NCI-H2081 (cell line): Measurements from ENCODE around the gene ADSS1.

Experiments used
- DNase-seq, 2 experiments: peaks; one replicate each; lab custom pipeline; 2025; lab: John Stamatoyannopoulos, UW

ADSS1 gene

DNA sequence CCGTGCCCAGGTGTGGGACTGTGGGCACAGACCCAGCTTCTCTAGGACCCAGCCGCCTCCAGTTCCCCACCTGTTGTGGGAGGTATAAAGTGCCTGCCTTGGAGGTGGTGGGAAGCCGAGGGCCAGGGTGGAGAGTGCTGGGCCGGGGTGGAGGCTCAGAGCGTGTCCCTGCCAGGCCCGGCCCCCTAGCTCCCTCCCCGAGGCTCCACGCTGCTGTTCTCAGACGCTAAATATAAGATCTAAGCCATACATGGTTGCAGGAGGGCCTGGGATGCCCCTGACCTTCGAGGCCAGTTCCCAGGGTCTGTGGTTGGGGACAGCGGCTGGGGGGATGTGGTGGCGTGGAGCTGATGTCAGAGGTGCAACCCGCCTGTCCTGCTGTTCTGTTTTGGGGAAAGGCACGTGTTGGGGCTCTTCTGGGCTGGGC is 23.8 kb upstream of the ADSS1 start:
- DNase-seq, result no peak

DNA sequence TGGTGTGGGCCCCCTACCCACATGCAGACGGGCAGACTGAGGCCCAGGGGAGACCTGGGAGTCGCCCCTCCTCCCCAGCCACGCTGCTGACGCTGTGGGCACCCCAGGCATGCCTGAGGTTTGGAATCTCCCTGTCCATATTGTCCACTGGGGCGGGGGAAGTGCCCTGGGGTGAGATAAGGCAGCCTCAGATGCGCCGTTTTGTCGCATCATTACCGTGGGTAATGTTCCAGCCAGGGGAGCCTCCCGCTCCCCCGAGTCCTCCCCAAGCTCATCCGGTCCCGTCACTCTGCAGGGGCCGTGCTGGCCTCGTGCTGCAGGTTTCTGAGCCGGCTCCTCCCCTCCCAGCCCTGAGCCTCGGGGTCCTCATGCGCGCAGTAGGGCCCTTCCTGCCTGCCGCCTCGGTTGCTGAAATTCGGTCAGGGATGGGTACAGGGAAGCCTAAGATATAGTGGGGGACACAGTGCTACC is 23.2 kb upstream of the ADSS1 start:
- DNase-seq, result no peak

GRCh38 chr14:104701383-104702076 is 22.5 kb upstream of the ADSS1 start:
- no peak for DNase-seq

DNA sequence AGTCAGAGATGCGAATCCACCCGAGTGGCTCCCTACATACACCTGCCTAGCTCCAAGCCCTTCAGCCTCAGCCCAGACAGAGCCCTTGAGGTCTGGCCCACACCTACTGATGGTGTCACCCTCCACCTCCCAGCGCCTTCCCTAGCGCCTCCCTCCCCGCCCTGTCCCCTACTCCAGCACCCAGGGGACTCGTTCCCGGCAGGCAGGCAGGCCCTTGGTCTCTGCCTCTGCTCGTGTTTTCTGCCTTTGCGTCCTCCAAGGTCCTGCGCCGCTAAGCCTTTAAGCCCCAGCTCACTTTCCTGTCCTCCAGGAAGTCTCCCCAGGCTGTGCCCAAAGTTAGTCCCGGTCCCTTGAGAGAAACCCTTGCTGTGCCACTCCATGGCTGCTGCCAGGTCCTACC is 21.9 kb upstream of the ADSS1 start:
- no peak for DNase-seq

- DNase-seq, result no peak
Observed at GRCh38 chr14:104702673-104703072, 21.4 kb upstream of the ADSS1 start.

- DNase-seq, result no peak
Observed at GRCh38 chr14:104703269-104703668, 20.8 kb upstream of the ADSS1 start.

DNA sequence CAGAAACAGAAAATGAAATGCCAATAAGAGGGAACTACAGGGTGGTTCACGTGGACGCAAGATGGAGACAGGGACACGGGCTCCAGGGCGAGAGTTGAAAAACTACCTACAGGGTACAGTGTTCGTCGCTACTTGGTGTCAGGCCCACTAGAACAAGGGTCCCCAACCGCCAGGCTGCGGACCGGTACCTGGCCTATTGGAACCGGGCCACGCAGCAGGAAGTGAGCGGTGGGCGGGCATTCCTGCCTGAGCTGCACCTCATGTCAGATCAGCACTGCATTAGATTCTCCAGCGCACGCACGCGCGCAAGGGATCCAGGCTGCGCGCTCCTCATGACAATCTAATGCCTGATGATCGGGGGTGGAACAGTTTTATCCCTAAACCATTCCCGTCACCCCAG is 19.8 kb upstream of the ADSS1 start:
- no peak for DNase-seq

- DNase-seq, result no peak
Observed at GRCh38 chr14:104705340-104706047, 18.5 kb upstream of the ADSS1 start.

DNA sequence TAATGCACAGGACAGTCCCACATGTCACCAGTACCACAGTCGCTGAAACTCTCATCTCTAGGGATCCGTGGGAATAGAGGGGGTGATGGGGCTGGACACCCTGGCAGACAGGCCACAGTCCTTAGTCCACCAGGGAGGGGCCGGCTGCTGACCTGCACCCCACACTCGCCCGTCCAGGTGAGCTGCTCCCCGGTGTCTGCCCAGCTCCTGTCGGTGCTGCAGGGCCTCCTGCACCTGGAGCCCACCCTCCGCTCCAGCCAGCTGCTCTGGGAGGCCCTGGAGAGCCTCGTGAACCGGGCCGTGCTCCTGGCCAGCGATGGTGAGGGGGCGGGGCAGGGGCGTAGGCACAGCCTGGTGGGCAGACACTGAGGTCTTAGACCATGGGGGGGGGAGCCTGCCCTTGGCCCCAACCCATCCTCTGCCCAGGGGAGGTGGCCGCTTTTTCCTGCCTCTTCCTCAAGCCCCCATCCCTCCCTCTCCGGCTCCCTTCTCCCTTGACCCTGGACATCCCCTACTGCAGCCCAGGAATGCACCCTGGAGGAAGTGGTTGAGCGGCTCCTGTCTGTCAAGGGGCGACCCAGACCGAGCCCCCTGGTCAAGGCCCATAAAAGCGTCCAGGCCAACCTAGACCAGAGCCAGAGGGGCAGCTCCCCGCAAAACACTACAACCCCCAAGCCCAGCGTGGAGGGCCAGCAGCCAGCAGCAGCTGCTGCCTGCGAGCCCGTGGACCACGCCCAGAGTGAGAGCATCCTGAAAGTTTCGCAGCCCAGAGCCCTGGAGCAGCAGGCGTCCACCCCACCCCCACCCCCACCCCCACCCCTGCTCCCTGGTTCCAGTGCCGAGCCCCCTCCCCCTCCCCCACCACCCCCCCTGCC is 17.1 kb upstream of the ADSS1 start:
- no peak for DNase-seq

- DNase-seq, result no peak
Observed at GRCh38 chr14:104707608-104708595, 16.1 kb upstream of the ADSS1 start.

GRCh38 chr14:104708606-104709268 is 15.3 kb upstream of the ADSS1 start:
- DNase-seq, result peak; percentile 61 to 70

DNA sequence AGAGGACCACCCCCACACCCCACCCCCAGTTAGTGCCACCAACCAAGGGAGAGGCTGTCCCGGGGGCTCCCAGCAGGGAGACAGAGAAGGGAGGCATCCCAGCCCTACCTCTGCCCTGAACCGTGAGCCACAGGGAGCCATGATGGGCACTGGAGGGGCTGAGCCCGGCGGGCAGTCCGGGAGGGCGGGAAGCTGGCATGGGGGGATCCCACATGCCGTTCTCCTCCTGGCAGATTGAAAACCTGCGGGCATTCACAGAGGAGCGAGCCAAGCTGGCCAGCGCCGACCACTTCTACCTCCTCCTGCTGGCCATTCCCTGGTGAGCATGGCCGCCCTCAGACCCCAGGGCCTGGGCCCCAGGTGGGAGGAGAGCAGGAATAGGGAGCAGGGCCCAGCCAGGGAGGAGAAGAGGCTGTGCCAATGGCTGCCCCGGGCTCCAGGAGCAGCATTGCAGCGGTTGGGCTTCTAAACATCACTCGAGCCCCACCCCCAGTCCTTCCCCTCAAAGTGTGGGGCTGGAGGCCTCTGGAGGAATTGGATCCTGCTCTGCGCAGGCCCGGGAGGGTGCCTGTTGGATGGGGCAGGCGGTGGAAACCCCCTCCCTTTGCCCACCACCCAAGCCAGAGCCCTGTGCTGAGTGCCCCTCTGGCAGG is 14.5 kb upstream of the ADSS1 start:
- no peak for DNase-seq

DNA sequence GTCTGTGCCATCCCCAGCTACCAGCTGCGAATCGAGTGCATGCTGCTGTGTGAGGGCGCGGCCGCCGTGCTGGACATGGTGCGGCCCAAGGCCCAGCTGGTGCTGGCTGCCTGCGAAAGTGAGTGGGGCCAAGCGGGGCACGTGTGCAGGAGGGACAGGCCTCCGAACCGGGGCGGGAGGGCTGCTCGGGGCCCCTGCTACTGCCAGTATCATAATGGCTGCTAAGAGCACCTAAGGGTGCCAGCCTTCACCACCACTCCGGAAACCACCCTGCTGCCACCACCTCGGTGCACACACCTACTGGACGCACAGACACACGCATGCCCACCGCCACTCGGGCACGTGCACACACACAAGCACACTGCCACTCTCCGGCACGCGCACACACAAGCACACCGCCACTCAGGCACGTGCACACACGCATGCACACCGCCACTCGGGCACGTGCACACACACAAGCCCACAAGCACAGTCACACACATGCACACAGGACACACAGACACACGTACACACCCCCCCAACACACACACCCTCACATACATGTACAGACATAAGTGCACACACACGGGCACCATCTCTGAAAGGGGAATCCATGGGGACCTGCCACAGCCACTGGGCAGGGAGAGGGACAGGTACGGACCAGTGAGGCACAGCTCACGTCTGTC is 13.8 kb upstream of the ADSS1 start:
- no peak for DNase-seq

DNA sequence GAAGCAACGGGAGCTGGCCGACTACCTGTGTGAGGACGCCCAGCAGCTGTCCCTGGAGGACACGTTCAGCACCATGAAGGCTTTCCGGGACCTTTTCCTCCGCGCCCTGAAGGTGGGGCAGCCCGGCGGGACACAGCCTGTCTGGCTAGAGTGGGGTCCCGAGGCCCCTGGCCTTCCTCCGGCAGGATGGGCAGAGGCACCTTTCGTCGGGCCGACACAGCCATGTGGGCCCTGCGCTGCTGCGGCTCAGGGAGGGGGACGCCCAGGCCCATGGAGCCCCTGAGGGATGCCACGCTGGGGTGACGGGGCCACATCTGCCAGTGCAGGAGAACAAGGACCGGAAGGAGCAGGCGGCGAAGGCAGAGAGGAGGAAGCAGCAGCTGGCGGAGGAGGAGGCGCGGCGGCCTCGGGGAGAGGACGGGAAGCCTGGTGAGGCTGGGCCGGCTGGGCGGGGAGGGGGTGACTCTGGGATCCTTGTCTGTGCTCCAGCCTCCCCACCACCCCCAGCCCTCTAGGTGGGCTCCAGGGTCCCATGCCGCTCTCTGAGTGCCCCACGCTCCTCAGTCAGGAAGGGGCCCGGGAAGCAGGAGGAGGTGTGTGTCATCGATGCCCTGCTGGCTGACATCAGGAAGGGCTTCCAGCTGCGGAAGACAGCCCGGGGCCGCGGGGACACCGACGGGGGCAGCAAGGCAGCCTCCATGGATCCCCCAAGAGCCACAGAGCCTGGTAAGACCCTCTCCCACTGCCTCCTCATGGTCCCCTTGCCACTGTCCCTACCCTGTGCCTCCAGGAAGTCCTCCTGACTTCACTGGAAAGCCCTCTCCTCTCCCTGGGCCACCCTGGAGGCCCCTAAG is 10.9 kb upstream of the ADSS1 start:
- DNase-seq, result no peak

DNA sequence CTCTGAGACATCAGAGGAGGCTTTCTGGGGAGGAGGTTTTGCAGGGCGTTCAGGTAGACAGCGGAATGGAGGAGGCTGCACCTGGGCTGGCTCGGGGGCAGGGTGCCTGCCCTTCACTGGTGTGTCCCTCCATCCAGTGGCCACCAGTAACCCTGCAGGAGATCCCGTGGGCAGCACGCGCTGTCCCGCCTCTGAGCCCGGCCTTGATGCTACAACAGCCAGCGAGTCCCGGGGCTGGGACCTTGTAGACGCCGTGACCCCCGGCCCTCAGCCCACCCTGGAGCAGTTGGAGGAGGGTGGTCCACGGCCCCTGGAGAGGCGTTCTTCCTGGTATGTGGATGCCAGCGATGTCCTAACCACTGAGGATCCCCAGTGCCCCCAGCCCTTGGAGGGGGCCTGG is 10.0 kb upstream of the ADSS1 start:
- no peak for DNase-seq

DNA sequence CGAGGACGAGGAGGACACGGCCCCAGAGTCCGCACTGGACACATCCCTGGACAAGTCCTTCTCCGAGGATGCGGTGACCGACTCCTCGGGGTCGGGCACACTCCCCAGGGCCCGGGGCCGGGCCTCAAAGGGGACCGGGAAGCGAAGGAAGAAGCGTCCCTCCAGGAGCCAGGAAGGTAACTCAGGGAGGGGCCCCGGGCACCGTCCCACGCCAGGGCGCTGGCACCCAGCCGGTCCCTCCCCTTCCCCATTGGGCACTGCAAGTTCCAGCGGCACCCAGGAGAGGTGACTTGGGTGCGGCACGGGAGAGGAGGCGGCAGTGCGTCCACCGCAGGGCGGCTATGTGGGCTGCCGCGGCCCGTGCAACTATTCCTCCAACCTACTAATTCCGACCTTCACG is 9.3 kb upstream of the ADSS1 start:
- DNase-seq, result no peak

- DNase-seq, result no peak
Observed at GRCh38 chr14:104715416-104715815, 8.6 kb upstream of the ADSS1 start.

DNA sequence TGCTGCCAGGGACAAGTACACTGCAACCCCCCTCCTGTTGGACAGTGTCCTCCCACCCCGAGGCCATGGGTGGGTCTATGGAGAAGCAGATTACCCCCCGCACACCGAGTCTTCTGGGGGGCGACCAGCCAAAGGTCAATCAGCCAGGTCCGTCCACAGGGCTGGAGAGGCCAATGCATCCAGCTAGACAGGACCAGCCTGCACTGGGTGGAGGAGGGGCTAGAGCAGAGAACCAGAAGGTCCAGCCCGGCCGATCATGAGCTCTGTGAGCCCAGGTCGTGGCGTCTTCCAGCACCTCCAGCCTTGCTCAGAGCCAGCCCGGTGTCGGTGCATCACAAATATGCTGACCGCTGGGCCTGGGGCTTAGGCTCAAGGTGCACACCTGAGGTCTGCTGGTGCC is 8.2 kb upstream of the ADSS1 start:
- DNase-seq, result no peak

DNA sequence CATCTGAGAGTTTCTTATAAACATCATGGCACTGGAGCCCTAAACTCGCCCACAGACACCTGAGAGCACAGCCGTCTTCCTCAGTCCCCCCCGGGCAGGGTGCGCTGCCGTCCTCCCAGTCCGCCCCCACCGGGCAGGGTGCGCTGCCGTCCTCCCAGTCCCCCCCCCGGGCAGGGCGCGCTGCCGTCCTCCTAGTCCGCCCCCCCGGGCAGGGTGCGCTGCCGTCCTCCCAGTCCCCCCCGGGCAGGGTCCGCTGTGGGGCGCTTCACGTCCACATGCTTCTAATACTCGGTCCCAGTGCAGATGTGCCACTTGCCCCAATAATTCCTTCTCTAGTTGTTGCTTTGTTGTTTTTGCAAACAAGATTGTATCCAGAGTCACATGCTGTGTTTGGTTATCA is 6.9 kb upstream of the ADSS1 start:
- DNase-seq, result no peak
